ENCODE data around the gene STX11. TPM values are rescaled to one million over a fixed set of nuclear protein-coding genes. Genes with fewer than 3 reads are reported as not detected.

The STX11 gene
- total RNA-seq, 1 experiment from 2014 or later, result 0.17 TPM

GRCh38 chr6:144162977-144163376 is 12.7 kb downstream of the STX11 start:
- ChIA-PET CTCF (no interaction called here), POLR2A (no interaction called here)
- Mint-ChIP-seq H3K4me3 (no peak overlapping the region), H3K27ac (no peak overlapping the region), H3K4me1 (peaks cover 5% of the 10 kb centered on the region), H3K36me3 (no peaks in the 10 kb centered on the region), H3K9me3 (no peaks in the 10 kb centered on the region), H3K27me3 (ENCODE audit: low read depth) (no peaks in the 10 kb centered on the region)
- no peak for TF ChIP-seq CBFB (CRISPR knock-in tag; IDR thresholded peaks at IDR 0.05; ENCODE audit: low read depth)
- TF ChIP-seq USF1 (CRISPR knock-in tag; IDR thresholded peaks at IDR 0.05), result no peak
- no peak for TF ChIP-seq NR1H2 (CRISPR knock-in tag; IDR thresholded peaks at IDR 0.05)
- no peak for DNase-seq (ENCODE audit: low spot score)
- no peak for ATAC-seq

- POLR2A ChIA-PET, result interaction anchor here (0.7 kb wide), 1 partner anchor 158 kb away, joined by 3 read pairs; no protein-coding TSS in a partner anchor
- Mint-ChIP-seq H3K9me3 (no peaks in the 10 kb centered on the region), H3K4me3 (no peak overlapping the region), H3K27ac (no peak overlapping the region), H3K36me3 (no peaks in the 10 kb centered on the region), H3K4me1 (no peaks in the 10 kb centered on the region), H3K27me3 (ENCODE audit: low read depth) (no peaks in the 10 kb centered on the region)
- ATAC-seq (no peak), DNase-seq (ENCODE audit: low spot score) (no peak)
- CTCF ChIA-PET, result interaction anchor here (0.6 kb wide), 1 partner anchor 53 kb away, joined by 3 read pairs; no protein-coding TSS in a partner anchor
- no peak for TF ChIP-seq ETV6 (CRISPR knock-in tag; IDR thresholded peaks at IDR 0.05)
- TF ChIP-seq ZNF423 (CRISPR knock-in tag; IDR thresholded peaks at IDR 0.05), result no peak
- TF ChIP-seq CDX4 (CRISPR knock-in tag; IDR thresholded peaks at IDR 0.05; ENCODE audit: borderline replicate concordance), result no peak
- no peak for TF ChIP-seq NFYB (CRISPR knock-in tag; conservative IDR thresholded peaks at IDR 0.05; ENCODE audit: low read depth)
- no peak for TF ChIP-seq CREB1 (CRISPR knock-in tag; IDR thresholded peaks at IDR 0.05)
- TF ChIP-seq SMAD3 (CRISPR knock-in tag; IDR thresholded peaks at IDR 0.05; ENCODE audit: borderline replicate concordance), result no peak
- no peak for TF ChIP-seq SP1 (CRISPR knock-in tag; conservative IDR thresholded peaks at IDR 0.05)
- no peak for TF ChIP-seq USF1 (CRISPR knock-in tag; IDR thresholded peaks at IDR 0.05)
- TF ChIP-seq E2F4 (CRISPR knock-in tag; IDR thresholded peaks at IDR 0.05; ENCODE audit: borderline replicate concordance, low read depth), result no peak
- no peak for TF ChIP-seq PRRX2 (CRISPR knock-in tag; IDR thresholded peaks at IDR 0.05)
- TF ChIP-seq ZNF232 (CRISPR knock-in tag; IDR thresholded peaks at IDR 0.05), result no peak
- TF ChIP-seq E2F5 (CRISPR knock-in tag; IDR thresholded peaks at IDR 0.05), result no peak
- TF ChIP-seq HMGXB4 (CRISPR knock-in tag; IDR thresholded peaks at IDR 0.05), result no peak
- TF ChIP-seq NFATC4 (CRISPR knock-in tag; IDR thresholded peaks at IDR 0.05), result no peak
- TF ChIP-seq ATF1 (CRISPR knock-in tag; IDR thresholded peaks at IDR 0.05), result no peak
- TF ChIP-seq GTF2I (CRISPR knock-in tag; conservative IDR thresholded peaks at IDR 0.05), result no peak
These were observed 15.5 kb downstream of the STX11 start for GRCh38 chr6:144165784-144166183.

GRCh38 chr6:144170044-144170443 is 19.7 kb downstream of the STX11 start:
- H3K4me1 Mint-ChIP-seq, result no peaks in the 10 kb centered on the region
- no peaks in the 10 kb centered on the region for H3K27me3 Mint-ChIP-seq (ENCODE audit: low read depth)
- no peak overlapping the region for H3K27ac Mint-ChIP-seq
- H3K9me3 Mint-ChIP-seq, result peaks cover 11% of the 10 kb centered on the region
- ChIA-PET CTCF (no interaction called here), POLR2A (no interaction called here)
- H3K4me3 Mint-ChIP-seq, result no peak overlapping the region
- DNase-seq (ENCODE audit: low spot score), result no peak
- H3K36me3 Mint-ChIP-seq, result no peaks in the 10 kb centered on the region; the same call in 1 of the 2 replicates
- no peak for ATAC-seq
- TF ChIP-seq SMAD4 (CRISPR knock-in tag; IDR thresholded peaks at IDR 0.05) (no peak), CREM (CRISPR knock-in tag; IDR thresholded peaks at IDR 0.05) (no peak), ELF4 (CRISPR knock-in tag; IDR thresholded peaks at IDR 0.05; ENCODE audit: low read depth) (no peak), PRRX2 (CRISPR knock-in tag; IDR thresholded peaks at IDR 0.05) (no peak), TCF7 (CRISPR knock-in tag; IDR thresholded peaks at IDR 0.05; ENCODE audit: low read depth) (no peak), ESRRA (CRISPR knock-in tag; IDR thresholded peaks at IDR 0.05; ENCODE audit: borderline replicate concordance) (no peak), E2F1 (CRISPR knock-in tag; IDR thresholded peaks at IDR 0.05) (no peak), CDX4 (CRISPR knock-in tag; IDR thresholded peaks at IDR 0.05; ENCODE audit: borderline replicate concordance) (no peak), ETV6 (CRISPR knock-in tag; IDR thresholded peaks at IDR 0.05) (no peak), NR2C2 (CRISPR knock-in tag; IDR thresholded peaks at IDR 0.05) (no peak)
